Fibroblast of skin of back (primary cell): Measurements from ENCODE around the gene PTPRN2.
"Not testable (repeated sequence)": the region's sequence is repeated elsewhere in the genome, so short reads cannot be mapped to it uniquely, and the experiment has no call there.

Experiments used
- DNase-seq: peaks from one replicate; pipeline ENCODE4 v3.0.0-alpha.2; 2013

PTPRN2 gene

DNA sequence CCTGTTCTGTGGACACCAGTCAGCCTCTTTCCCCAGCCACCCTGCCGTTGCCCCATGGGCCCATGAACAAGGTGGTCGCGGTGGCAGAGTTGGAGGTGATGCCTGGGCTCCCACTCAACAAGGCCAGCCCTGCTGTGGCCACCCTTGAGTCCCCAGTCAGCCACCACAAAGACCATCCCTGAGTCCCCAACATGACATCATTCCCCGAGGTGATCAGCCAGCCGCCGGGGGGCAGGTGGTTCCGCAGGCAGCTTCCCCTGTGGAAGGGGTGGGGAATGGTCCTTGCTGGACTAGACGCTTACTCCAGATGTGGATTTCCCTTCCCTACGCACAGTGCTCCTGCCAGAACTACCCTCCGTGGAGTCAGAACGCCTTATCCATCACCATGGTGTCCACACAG, 271.7 kb downstream of the PTPRN2 start:
- DNase-seq: no peak

- no peak for DNase-seq
Observed at GRCh38 chr7:158315326-158315725, 272.3 kb downstream of the PTPRN2 start.

DNA sequence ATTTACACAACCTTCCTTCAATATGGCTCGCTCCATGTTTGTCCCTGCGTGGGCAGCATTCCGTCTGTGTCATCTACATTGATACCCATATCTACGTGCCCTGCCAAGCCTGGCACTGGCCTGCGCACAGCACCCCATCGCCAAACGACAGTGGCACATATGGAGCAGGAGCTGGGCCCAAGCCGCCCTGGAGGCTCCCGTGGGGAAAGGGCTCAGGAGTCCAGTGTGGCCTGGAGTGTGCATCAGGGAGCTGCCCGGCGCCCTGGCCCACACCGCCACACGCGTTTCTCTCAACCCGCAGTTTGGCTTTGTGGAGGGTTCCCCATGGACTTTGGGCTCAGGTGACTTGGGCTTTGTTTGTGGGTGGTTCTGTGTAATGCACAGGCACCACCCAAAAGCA, 273.2 kb downstream of the PTPRN2 start:
- no peak for DNase-seq

GRCh38 chr7:158313931-158314330, 273.7 kb downstream of the PTPRN2 start:
- no peak for DNase-seq

GRCh38 chr7:158312789-158313188, 274.8 kb downstream of the PTPRN2 start:
- DNase-seq: no peak

- no peak for DNase-seq
Observed at GRCh38 chr7:158311791-158312190, 275.8 kb downstream of the PTPRN2 start.

GRCh38 chr7:158310924-158311666, 276.5 kb downstream of the PTPRN2 start:
- DNase-seq: no peak

DNA sequence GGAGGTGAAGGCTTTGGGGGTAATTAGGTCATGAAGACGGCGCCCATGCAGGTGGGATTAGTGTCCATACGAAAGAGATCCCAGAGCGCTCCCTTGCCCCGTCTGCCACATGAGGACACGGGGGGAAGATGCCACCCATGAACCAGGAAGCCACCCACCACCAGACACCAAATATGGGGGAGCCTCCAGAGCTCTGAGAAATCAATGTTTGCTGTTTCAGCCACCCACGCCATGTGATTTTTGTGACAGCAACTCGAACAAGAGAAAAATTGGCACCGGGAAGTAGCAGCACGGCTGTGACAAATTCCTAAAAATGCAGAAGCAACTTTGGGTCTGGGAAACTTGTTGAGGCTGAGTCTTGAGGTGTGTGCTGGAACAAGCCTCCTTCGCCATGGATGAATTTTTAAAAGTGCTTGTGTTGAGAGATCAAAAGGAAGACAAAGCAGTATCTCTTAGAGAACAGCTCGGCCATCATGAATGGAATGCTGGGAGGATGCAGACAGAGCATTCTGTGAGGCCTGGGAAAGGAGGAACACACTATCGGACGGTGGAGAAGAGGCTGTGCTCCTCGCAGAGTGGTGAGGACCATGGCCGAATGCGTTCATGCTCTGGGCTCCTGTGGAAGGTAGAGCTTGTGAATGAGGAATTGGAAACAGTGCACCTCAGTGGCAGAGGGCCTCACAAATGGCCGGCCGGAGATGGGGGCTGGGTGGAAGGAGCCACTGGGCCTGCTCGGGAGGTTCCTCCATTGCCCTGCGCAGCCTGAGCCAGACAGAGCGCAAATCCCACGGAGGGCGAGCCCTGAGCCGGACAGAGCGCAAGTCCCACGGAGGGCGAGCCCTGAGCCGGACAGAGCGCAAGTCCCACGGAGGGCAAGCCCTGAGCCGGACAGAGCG, 277.5 kb downstream of the PTPRN2 start:
- DNase-seq: no peak

DNA sequence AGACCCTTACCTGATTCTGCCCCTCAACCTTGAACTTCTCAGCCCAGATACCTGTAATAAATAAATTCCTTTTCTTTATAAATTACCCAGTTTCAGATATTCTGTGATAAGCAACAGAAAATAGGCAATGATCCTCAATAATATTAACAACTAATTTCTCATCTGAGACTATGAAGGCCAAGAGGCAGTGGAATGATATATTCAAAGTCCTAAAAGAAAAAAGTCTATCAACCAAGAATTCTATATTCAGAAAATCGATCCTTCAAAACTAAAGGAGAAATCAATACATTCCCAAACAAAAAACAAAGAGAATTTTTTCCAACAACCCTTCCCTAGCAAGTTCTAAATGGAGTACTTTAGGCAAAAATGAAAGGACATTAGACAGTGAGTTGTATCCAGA, 279.6 kb downstream of the PTPRN2 start:
- DNase-seq: no peak

DNA sequence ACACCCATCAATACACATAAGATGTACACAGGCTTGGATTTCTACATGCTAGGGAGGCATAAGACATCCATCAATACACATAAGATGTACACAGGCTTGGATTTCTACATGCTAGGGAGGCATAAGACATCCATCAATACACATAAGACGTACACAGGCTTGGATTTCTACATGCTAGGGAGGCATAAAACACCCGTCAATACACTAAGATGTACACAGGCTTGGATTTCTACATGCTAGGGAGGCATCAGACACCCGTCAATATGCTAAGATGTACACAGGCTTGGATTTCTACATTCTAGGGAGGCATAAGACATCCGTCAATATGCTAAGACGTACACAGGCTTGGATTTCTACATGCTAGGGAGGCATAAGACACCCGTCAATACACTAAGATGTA, 283.6 kb downstream of the PTPRN2 start:
- DNase-seq: not testable (repeated sequence)

GRCh38 chr7:158303121-158303520, 284.5 kb downstream of the PTPRN2 start:
- no peak for DNase-seq

DNA sequence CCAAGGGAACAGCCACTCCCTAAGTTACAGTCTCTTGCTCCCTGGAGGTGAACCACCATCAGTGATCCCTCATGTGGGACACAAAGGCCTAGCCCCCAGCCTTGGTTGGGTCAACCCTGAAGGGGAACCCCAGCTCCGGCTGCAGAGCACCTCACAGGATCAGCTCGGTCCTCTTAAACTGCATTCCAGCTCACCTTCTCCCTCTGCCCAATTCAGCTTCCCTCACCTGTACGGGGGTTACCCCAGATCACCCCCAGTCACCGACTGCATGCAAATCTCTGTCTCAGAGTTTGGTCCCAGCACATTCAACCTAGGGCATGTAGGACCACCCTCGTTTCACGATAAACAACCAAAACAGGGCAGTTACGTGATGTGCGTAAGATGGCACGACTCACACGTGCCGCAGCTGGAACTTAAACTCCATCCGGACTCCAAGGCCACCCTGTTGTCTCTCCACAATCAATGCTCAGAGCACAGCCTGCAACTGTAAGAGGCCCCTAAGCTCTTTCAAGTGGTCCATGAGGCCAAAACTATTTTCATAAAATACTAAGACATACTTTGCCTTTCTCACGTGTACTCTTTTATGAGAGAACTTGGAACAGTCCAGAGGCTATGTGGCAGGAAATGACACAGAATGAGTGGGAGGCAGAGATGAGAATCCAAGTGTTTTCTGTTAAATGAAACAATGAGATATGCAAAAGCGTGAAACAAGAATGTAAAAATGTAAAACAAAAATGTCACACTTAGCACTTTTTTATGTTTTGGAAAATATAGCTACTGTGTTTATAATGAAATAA, 285.2 kb downstream of the PTPRN2 start:
- peak; percentile 35 for DNase-seq

GRCh38 chr7:158301207-158301606, 286.4 kb downstream of the PTPRN2 start:
- DNase-seq: peak; percentile 11

DNA sequence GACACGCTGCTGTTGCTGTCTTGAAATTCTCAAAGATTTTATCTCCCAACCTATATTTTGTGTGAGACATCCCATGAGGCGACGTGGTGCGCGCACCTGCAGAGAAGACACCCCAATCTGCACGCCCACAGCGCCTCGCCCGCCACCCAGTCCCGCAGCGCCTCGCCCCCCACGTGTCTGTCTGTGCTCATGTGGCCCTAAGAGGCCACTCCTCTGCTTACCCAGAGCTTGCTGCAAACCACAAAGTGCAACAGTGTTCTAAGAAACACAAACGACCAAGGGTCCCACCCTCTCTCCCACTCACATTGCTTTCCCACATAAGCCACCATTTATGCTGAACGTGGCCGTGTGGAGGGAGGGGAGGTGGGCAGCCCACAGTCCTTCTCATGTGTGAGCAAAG, 287.2 kb downstream of the PTPRN2 start:
- DNase-seq: no peak

DNA sequence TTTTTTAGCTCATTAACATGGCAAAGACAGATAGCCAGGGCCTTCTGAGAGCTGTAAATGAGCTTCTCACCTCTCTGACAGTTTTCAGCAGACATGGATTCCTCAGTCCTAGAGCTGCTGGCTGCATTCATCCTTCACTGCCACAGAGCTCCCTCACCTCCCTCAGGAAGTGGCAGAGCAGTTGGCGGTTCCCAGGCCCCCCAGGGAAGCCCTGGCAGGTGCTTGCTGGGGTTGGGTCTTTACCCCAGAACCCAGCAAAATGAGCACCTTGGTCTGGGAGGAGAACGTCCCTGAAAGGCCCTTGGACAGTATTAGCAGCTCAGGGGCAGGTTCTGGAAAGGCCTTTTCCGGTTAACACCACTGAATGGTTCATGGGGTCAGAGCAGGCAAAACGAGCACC, 288.0 kb downstream of the PTPRN2 start:
- no peak for DNase-seq

DNA sequence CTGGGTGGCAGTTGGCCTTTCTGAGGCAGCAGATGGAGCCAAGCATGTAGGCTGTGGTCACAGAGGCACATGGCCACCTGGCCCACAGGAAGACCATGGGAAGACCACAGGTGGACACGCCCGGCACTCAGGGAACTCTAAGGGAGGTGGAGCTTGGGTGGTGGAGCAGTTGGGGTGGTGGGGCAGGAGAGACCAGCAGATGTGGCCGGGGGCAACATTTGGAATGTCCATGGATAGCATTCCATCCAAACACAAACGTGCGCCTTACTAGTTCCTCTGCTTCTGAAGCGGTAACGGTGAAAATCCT, 290.9 kb downstream of the PTPRN2 start:
- no peak for DNase-seq

DNA sequence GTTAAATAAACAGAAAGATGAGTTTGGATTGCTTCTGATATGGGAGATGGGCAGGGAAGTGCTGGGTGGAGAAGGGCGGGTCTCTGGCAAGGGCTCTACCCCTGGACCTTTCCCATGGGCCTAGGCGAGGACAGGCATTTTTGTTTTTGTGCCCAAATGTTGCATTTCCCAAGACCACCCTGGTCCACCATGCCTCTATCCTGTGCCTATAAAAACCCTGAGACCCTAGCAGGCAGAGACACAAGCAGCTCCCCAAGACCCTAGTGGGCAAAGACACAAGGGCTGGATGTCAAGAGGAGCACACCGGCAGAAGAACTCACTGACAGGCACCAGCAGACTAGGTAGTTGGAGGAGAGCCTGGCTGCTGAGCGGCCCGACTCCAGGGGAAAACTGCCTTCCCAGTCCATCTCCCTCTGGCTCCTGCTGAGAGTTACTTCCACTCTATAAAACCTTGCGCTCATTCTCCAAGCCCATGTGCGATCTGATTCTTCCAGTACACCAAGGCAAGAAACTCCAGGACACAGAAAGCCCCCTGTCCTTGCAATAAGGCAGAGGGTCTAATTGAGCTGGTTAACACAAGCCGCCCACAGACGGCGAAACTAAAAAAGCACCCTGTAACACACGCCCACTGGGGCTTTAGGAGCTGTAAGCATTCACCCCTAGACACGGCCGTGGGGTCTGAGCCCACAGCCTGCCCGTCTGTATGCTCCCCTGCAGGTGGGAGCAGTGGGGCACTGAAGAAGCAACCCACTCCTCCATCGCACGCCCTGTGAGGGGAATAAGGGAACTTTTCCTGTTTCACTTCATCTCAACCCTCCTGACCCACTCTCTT, 291.4 kb downstream of the PTPRN2 start:
- DNase-seq: no peak

- DNase-seq: not testable (repeated sequence)
Observed at GRCh38 chr7:158294468-158295215, 293.0 kb downstream of the PTPRN2 start.

- DNase-seq: no peak
Observed at GRCh38 chr7:158292948-158293347, 294.7 kb downstream of the PTPRN2 start.

DNA sequence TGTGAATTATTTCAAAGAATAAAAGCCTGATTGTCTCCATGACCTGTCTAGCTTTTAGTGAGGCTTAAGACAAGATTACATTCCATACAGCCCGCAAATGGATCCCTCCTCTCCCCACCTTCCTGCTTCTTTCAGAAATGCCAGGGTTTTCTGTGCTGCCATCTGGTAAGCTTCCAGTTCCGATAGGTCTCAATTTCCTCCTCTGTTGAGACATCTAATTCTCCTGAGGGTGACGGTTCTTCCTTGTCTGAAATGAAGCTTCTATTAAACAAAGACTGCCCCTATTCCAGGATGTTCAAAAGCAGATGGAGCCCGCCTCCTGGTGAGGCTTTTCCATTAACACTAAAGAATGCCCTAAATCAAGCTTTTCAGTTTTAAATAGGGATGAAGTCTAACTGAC, 295.6 kb downstream of the PTPRN2 start:
- no peak for DNase-seq

- no peak for DNase-seq
Observed at GRCh38 chr7:158289761-158290523, 297.7 kb downstream of the PTPRN2 start.
